ENCODE measurements around the gene RALGAPA1.

Gene RALGAPA1

GRCh38 chr14:35761922-35762321 is 47.2 kb downstream of the RALGAPA1 start:
- no peaks in the 10 kb centered on the region for H3K4me1 ChIP-seq (ENCODE audit: control insufficient read depth, insufficient read depth, low read depth, low read length)
- no peaks in the 10 kb centered on the region for H3K9me3 ChIP-seq (ENCODE audit: control insufficient read depth, low read length)
- H3K36me3 ChIP-seq (ENCODE audit: control insufficient read depth in 1 of 2, insufficient read depth in 2 of 2, low read depth in 1 of 2, low read length in 2 of 2) = peaks cover 8 to 38% of the 10 kb centered on the region in 2 experiments
- H2AK5ac ChIP-seq (ENCODE audit: low read length, severe bottlenecking) = no peak overlapping the region
- no peak for DNase-seq
- no peak overlapping the region for H4K8ac ChIP-seq (ENCODE audit: low read length)
- WGBS = 98% methylated on average over 3 of the region's 4 CpGs
- H2AFZ ChIP-seq (ENCODE audit: low read depth, low read length) = no peak overlapping the region
- no peak overlapping the region for H3K4ac ChIP-seq (ENCODE audit: low read depth in 1 of 2, low read length in 2 of 2)
- H3K18ac ChIP-seq (ENCODE audit: low read depth in 1 of 2, low read length in 2 of 2) = no peak overlapping the region
- no peak overlapping the region for H2BK15ac ChIP-seq (ENCODE audit: low read depth, poor library complexity, severe bottlenecking)
- no peak overlapping the region for H3K4me3 ChIP-seq (ENCODE audit: insufficient read depth in 1 of 2, low read depth in 1 of 2, low read length in 2 of 2)
- no peak overlapping the region for H4K91ac ChIP-seq (ENCODE audit: low read length)
- H3K27ac ChIP-seq (ENCODE audit: low read length, poor library complexity, severe bottlenecking) = no peak overlapping the region
- no peak overlapping the region for H3K23ac ChIP-seq (ENCODE audit: low read length in 2 of 2)
- no peak overlapping the region for H2BK12ac ChIP-seq (ENCODE audit: low read length in 2 of 2)
- no peak overlapping the region for H3K4me2 ChIP-seq (ENCODE audit: low read length, poor library complexity, severe bottlenecking)
- no peak overlapping the region for H2BK5ac ChIP-seq (ENCODE audit: low read depth, low read length, poor library complexity, severe bottlenecking)
- peaks cover 6% of the 10 kb centered on the region for H3K79me1 ChIP-seq (replicated peaks; ENCODE audit: low read length, poor library complexity, severe bottlenecking)
- H3K9ac ChIP-seq (ENCODE audit: low read length) = no peak overlapping the region
- H2BK120ac ChIP-seq (ENCODE audit: low read depth, low read length) = no peak overlapping the region
- no peaks in the 10 kb centered on the region for H3K27me3 ChIP-seq (ENCODE audit: control insufficient read depth in 1 of 2, insufficient read depth in 1 of 2, low read length in 2 of 2)
- no peak overlapping the region for H3K14ac ChIP-seq (ENCODE audit: low read length in 2 of 2)

GRCh38 chr14:35760143-35760542 is 49.0 kb downstream of the RALGAPA1 start:
- Histone ChIP-seq H3K18ac (ENCODE audit: low read depth in 1 of 2, low read length in 2 of 2) (no peak overlapping the region), H2BK12ac (ENCODE audit: low read length in 2 of 2) (no peak overlapping the region), H3K4me3 (ENCODE audit: insufficient read depth in 1 of 2, low read depth in 1 of 2, low read length in 2 of 2) (no peak overlapping the region), H3K27ac (ENCODE audit: low read length, poor library complexity, severe bottlenecking) (no peak overlapping the region), H4K8ac (ENCODE audit: low read length) (no peak overlapping the region), H3K14ac (ENCODE audit: low read length in 2 of 2) (no peak overlapping the region), H3K23ac (ENCODE audit: low read length in 2 of 2) (no peak overlapping the region), H3K36me3 (ENCODE audit: control insufficient read depth in 1 of 2, insufficient read depth in 2 of 2, low read depth in 1 of 2, low read length in 2 of 2) (peaks cover 8 to 42% of the 10 kb centered on the region in 2 experiments), H2BK5ac (ENCODE audit: low read depth, low read length, poor library complexity, severe bottlenecking) (no peak overlapping the region), H3K4me2 (ENCODE audit: low read length, poor library complexity, severe bottlenecking) (no peak overlapping the region), H3K79me1 (replicated peaks; ENCODE audit: low read length, poor library complexity, severe bottlenecking) (peaks cover 2% of the 10 kb centered on the region), H3K9ac (ENCODE audit: low read length) (no peak overlapping the region), H3K27me3 (ENCODE audit: control insufficient read depth in 1 of 2, insufficient read depth in 1 of 2, low read length in 2 of 2) (no peaks in the 10 kb centered on the region), H2AK5ac (ENCODE audit: low read length, severe bottlenecking) (no peak overlapping the region), H2AFZ (ENCODE audit: low read depth, low read length) (no peak overlapping the region), H4K91ac (ENCODE audit: low read length) (no peak overlapping the region), H2BK120ac (ENCODE audit: low read depth, low read length) (no peak overlapping the region), H3K4me1 (ENCODE audit: control insufficient read depth, insufficient read depth, low read depth, low read length) (no peaks in the 10 kb centered on the region), H3K9me3 (ENCODE audit: control insufficient read depth, low read length) (no peaks in the 10 kb centered on the region), H3K4ac (ENCODE audit: low read depth in 1 of 2, low read length in 2 of 2) (no peak overlapping the region), H2BK15ac (ENCODE audit: low read depth, poor library complexity, severe bottlenecking) (no peak overlapping the region)
- WGBS = 97% methylated on average over 1 of the region's 1 CpG
- DNase-seq = no peak

- Histone ChIP-seq H3K9me3 (ENCODE audit: control insufficient read depth, low read length) (peaks cover 2% of the 10 kb centered on the region), H3K4me1 (ENCODE audit: control insufficient read depth, insufficient read depth, low read depth, low read length) (no peaks in the 10 kb centered on the region), H3K79me1 (replicated peaks; ENCODE audit: low read length, poor library complexity, severe bottlenecking) (no peaks in the 10 kb centered on the region), H3K4me3 (ENCODE audit: insufficient read depth in 1 of 2, low read depth in 1 of 2, low read length in 2 of 2) (no peak overlapping the region), H2BK5ac (ENCODE audit: low read depth, low read length, poor library complexity, severe bottlenecking) (no peak overlapping the region), H3K36me3 (ENCODE audit: control insufficient read depth in 1 of 2, insufficient read depth in 2 of 2, low read depth in 1 of 2, low read length in 2 of 2) (peaks cover 8 to 57% of the 10 kb centered on the region in 2 experiments), H3K27me3 (ENCODE audit: control insufficient read depth in 1 of 2, insufficient read depth in 1 of 2, low read length in 2 of 2) (no peaks in the 10 kb centered on the region), H3K18ac (ENCODE audit: low read depth in 1 of 2, low read length in 2 of 2) (no peak overlapping the region), H2BK12ac (ENCODE audit: low read length in 2 of 2) (no peak overlapping the region), H2BK15ac (ENCODE audit: low read depth, poor library complexity, severe bottlenecking) (no peak overlapping the region), H4K91ac (ENCODE audit: low read length) (no peak overlapping the region), H3K14ac (ENCODE audit: low read length in 2 of 2) (no peak overlapping the region), H2BK120ac (ENCODE audit: low read depth, low read length) (no peak overlapping the region), H2AK5ac (ENCODE audit: low read length, severe bottlenecking) (no peak overlapping the region), H3K4me2 (ENCODE audit: low read length, poor library complexity, severe bottlenecking) (no peak overlapping the region), H3K27ac (ENCODE audit: low read length, poor library complexity, severe bottlenecking) (no peak overlapping the region), H3K23ac (ENCODE audit: low read length in 2 of 2) (no peak overlapping the region), H2AFZ (ENCODE audit: low read depth, low read length) (no peak overlapping the region), H4K8ac (ENCODE audit: low read length) (no peak overlapping the region), H3K9ac (ENCODE audit: low read length) (no peak overlapping the region), H3K4ac (ENCODE audit: low read depth in 1 of 2, low read length in 2 of 2) (no peak overlapping the region)
- WGBS = no CpG with 5 or more reads among the region's 3 CpGs
- DNase-seq = no peak
Measured at GRCh38 chr14:35758523-35759129, 50.5 kb downstream of the RALGAPA1 start.

GRCh38 chr14:35754671-35755070 is 54.4 kb downstream of the RALGAPA1 start:
- peaks cover 1% of the 10 kb centered on the region for H3K79me1 ChIP-seq (replicated peaks; ENCODE audit: low read length, poor library complexity, severe bottlenecking)
- no peaks in the 10 kb centered on the region for H3K4me1 ChIP-seq (ENCODE audit: control insufficient read depth, insufficient read depth, low read depth, low read length)
- H2AK5ac ChIP-seq (ENCODE audit: low read length, severe bottlenecking) = no peak overlapping the region
- H2BK120ac ChIP-seq (ENCODE audit: low read depth, low read length) = no peak overlapping the region
- H3K14ac ChIP-seq (ENCODE audit: low read length in 2 of 2) = no peak overlapping the region
- H3K9ac ChIP-seq (ENCODE audit: low read length) = no peak overlapping the region
- H2AFZ ChIP-seq (ENCODE audit: low read depth, low read length) = no peak overlapping the region
- H2BK12ac ChIP-seq (ENCODE audit: low read length in 2 of 2) = no peak overlapping the region
- H3K23ac ChIP-seq (ENCODE audit: low read length in 2 of 2) = no peak overlapping the region
- no peak overlapping the region for H2BK15ac ChIP-seq (ENCODE audit: low read depth, poor library complexity, severe bottlenecking)
- H3K4ac ChIP-seq (ENCODE audit: low read depth in 1 of 2, low read length in 2 of 2) = no peak overlapping the region
- H3K4me3 ChIP-seq (ENCODE audit: insufficient read depth in 1 of 2, low read depth in 1 of 2, low read length in 2 of 2) = no peak overlapping the region
- H3K27me3 ChIP-seq (ENCODE audit: control insufficient read depth in 1 of 2, insufficient read depth in 1 of 2, low read length in 2 of 2) = no peaks in the 10 kb centered on the region
- H3K27ac ChIP-seq (ENCODE audit: low read length, poor library complexity, severe bottlenecking) = no peak overlapping the region
- H3K18ac ChIP-seq (ENCODE audit: low read depth in 1 of 2, low read length in 2 of 2) = no peak overlapping the region
- peaks cover 2% of the 10 kb centered on the region for H3K9me3 ChIP-seq (ENCODE audit: control insufficient read depth, low read length)
- H2BK5ac ChIP-seq (ENCODE audit: low read depth, low read length, poor library complexity, severe bottlenecking) = no peak overlapping the region
- no peak overlapping the region for H3K4me2 ChIP-seq (ENCODE audit: low read length, poor library complexity, severe bottlenecking)
- H4K8ac ChIP-seq (ENCODE audit: low read length) = no peak overlapping the region
- peaks cover 3 to 67% of the 10 kb centered on the region in 2 experiments for H3K36me3 ChIP-seq (ENCODE audit: control insufficient read depth in 1 of 2, insufficient read depth in 2 of 2, low read depth in 1 of 2, low read length in 2 of 2)
- no peak for DNase-seq
- H4K91ac ChIP-seq (ENCODE audit: low read length) = no peak overlapping the region
